ENCODE results near the gene SLC12A4. TPM values are rescaled to one million over a fixed set of nuclear protein-coding genes. Genes with fewer than 3 reads are reported as not detected.

Gene SLC12A4
- total RNA-seq, 1 experiment from 2014 or later, result 107 TPM

- Histone ChIP-seq H3K4me1 (no peaks in the 10 kb centered on the region), H3K27me3 (replicated peaks; ENCODE audit: control insufficient read depth, insufficient read depth, low read length) (no peaks in the 10 kb centered on the region), H3K9me3 (no peaks in the 10 kb centered on the region), H3K4me3 (ENCODE audit: low read depth, low read length) (no peak overlapping the region), H3K36me3 (ENCODE audit: control insufficient read depth, insufficient read depth, low read length) (peaks cover 10% of the 10 kb centered on the region)
- no TSS peak for BruUV-seq (replicated peaks)
- H3K27me3 Mint-ChIP-seq (ENCODE audit: insufficient read depth, unreplicated experiment), result no peaks in the 10 kb centered on the region
- ChIA-PET CTCF (no interaction called here), POLR2A (no interaction called here)
- no peak overlapping the region for H3K27ac Mint-ChIP-seq (ENCODE audit: unreplicated experiment)
- no peak for TF ChIP-seq CTCF (IDR thresholded peaks at IDR 0.05; ENCODE audit: insufficient read depth in 1 of 2, low read depth in 1 of 2, low read length in 1 of 2, severe bottlenecking in 1 of 2, unreplicated experiment in 1 of 2)
- H3K9me3 Mint-ChIP-seq (ENCODE audit: unreplicated experiment), result no peaks in the 10 kb centered on the region
- no peak overlapping the region for H3K4me3 Mint-ChIP-seq (ENCODE audit: unreplicated experiment)
- no peaks in the 10 kb centered on the region for H3K4me1 Mint-ChIP-seq (ENCODE audit: low read depth, unreplicated experiment)
- DNase-seq, result no peak
- intact Hi-C loops (cut with micrococcal nuclease; ENCODE audit: unreplicated experiment), result no loop called here
- peaks cover 94% of the 10 kb centered on the region for H3K36me3 Mint-ChIP-seq (ENCODE audit: insufficient read depth, unreplicated experiment)
Observed at GRCh38 chr16:67949645-67950044, 18.8 kb downstream of the SLC12A4 start.

GRCh38 chr16:67948015-67948414 lies 20.4 kb downstream of the SLC12A4 start:
- Histone ChIP-seq H3K4me1 (peaks cover 6% of the 10 kb centered on the region; the same call in 1 of the 2 replicates), H3K4me3 (ENCODE audit: low read depth, low read length) (no peak overlapping the region), H3K27me3 (replicated peaks; ENCODE audit: control insufficient read depth, insufficient read depth, low read length) (no peaks in the 10 kb centered on the region), H3K9me3 (no peaks in the 10 kb centered on the region), H3K36me3 (ENCODE audit: control insufficient read depth, insufficient read depth, low read length) (peaks cover 10% of the 10 kb centered on the region)
- POLR2A ChIA-PET, result interaction anchor here (1.4 kb wide), 1 partner anchor 12 kb away, joined by 3 read pairs; no protein-coding TSS in a partner anchor
- no peak for DNase-seq
- Mint-ChIP-seq H3K4me3 (ENCODE audit: unreplicated experiment) (no peak overlapping the region), H3K4me1 (ENCODE audit: low read depth, unreplicated experiment) (no peaks in the 10 kb centered on the region), H3K27me3 (ENCODE audit: insufficient read depth, unreplicated experiment) (no peaks in the 10 kb centered on the region), H3K27ac (ENCODE audit: unreplicated experiment) (no peak overlapping the region), H3K9me3 (ENCODE audit: unreplicated experiment) (no peaks in the 10 kb centered on the region), H3K36me3 (ENCODE audit: insufficient read depth, unreplicated experiment) (peaks cover 95% of the 10 kb centered on the region)
- CTCF ChIA-PET, result interaction anchor here (0.6 to 1.1 kb wide), 2 partner anchors 93 to 95 kb away, joined by 3 read pairs; no protein-coding TSS in a partner anchor
- TF ChIP-seq CTCF (IDR thresholded peaks at IDR 0.05; ENCODE audit: insufficient read depth in 1 of 2, low read depth in 1 of 2, low read length in 1 of 2, severe bottlenecking in 1 of 2, unreplicated experiment in 1 of 2), result no peak
- intact Hi-C loops (cut with micrococcal nuclease; ENCODE audit: unreplicated experiment), result no loop called here
- no TSS peak for BruUV-seq (replicated peaks)

GRCh38 chr16:67946966-67947558 lies 21.4 kb downstream of the SLC12A4 start:
- ChIA-PET POLR2A (interaction anchor here (0.6 kb wide), 1 partner anchor 80 kb away, joined by 4 read pairs; no protein-coding TSS in a partner anchor), CTCF (interaction anchor here (0.6 to 0.8 kb wide), 2 partner anchors 11 to 96 kb away, joined by 3 to 5 read pairs; no protein-coding TSS in a partner anchor)
- intact Hi-C loops (cut with micrococcal nuclease; ENCODE audit: unreplicated experiment), result no loop called here

More at GRCh38 chr16:67946966-67947558, 21.4 kb downstream of the SLC12A4 start:
- DNase-seq, result no peak
- Histone ChIP-seq H3K27me3 (replicated peaks; ENCODE audit: control insufficient read depth, insufficient read depth, low read length) (no peaks in the 10 kb centered on the region), H3K36me3 (ENCODE audit: control insufficient read depth, insufficient read depth, low read length) (peaks cover 10% of the 10 kb centered on the region), H3K9me3 (no peaks in the 10 kb centered on the region), H3K4me1 (peaks cover 6% of the 10 kb centered on the region; the same call in 1 of the 2 replicates), H3K4me3 (ENCODE audit: low read depth, low read length) (no peak overlapping the region)
- no peak overlapping the region for H3K4me3 Mint-ChIP-seq (ENCODE audit: unreplicated experiment)
- no peak for TF ChIP-seq CTCF (IDR thresholded peaks at IDR 0.05; ENCODE audit: insufficient read depth in 1 of 2, low read depth in 1 of 2, low read length in 1 of 2, severe bottlenecking in 1 of 2, unreplicated experiment in 1 of 2)
- no TSS peak for BruUV-seq (replicated peaks)
- no peaks in the 10 kb centered on the region for H3K27me3 Mint-ChIP-seq (ENCODE audit: insufficient read depth, unreplicated experiment)
- peaks cover 94% of the 10 kb centered on the region for H3K36me3 Mint-ChIP-seq (ENCODE audit: insufficient read depth, unreplicated experiment)
- no peaks in the 10 kb centered on the region for H3K9me3 Mint-ChIP-seq (ENCODE audit: unreplicated experiment)
- H3K4me1 Mint-ChIP-seq (ENCODE audit: low read depth, unreplicated experiment), result peaks cover 4% of the 10 kb centered on the region
- no peak overlapping the region for H3K27ac Mint-ChIP-seq (ENCODE audit: unreplicated experiment)
